ENCODE measurements around the gene DPF1. TPM values are rescaled to one million over a fixed set of nuclear protein-coding genes. Genes with fewer than 3 reads are reported as not detected.

Gene DPF1
- total RNA-seq, 1 donor from 2014 or later = not detected

GRCh38 chr19:38201731-38202130 lies 22.3 kb downstream of the DPF1 start:
- TF ChIP-seq, protein P1, sequence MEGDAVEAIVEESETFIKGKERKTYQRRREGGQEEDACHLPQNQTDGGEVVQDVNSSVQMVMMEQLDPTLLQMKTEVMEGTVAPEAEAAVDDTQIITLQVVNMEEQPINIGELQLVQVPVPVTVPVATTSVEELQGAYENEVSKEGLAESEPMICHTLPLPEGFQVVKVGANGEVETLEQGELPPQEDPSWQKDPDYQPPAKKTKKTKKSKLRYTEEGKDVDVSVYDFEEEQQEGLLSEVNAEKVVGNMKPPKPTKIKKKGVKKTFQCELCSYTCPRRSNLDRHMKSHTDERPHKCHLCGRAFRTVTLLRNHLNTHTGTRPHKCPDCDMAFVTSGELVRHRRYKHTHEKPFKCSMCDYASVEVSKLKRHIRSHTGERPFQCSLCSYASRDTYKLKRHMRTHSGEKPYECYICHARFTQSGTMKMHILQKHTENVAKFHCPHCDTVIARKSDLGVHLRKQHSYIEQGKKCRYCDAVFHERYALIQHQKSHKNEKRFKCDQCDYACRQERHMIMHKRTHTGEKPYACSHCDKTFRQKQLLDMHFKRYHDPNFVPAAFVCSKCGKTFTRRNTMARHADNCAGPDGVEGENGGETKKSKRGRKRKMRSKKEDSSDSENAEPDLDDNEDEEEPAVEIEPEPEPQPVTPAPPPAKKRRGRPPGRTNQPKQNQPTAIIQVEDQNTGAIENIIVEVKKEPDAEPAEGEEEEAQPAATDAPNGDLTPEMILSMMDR (IDR thresholded peaks at IDR 0.05) = no peak
- Histone ChIP-seq H3K36me3 (peaks cover 74% of the 10 kb centered on the region), H3K27me3 (ENCODE audit: low read depth) (no peaks in the 10 kb centered on the region), H3K27ac (no peak overlapping the region), H3K4me3 (no peak overlapping the region), H3K9me3 (no peaks in the 10 kb centered on the region), H3K4me1 (no peaks in the 10 kb centered on the region)
- no peak for DNase-seq
- intact Hi-C loops (cut with DNase I) = no loop called here
- no peak for ATAC-seq

GRCh38 chr19:38199340-38199739 lies 24.7 kb downstream of the DPF1 start:
- Histone ChIP-seq H3K27ac (no peak overlapping the region), H3K27me3 (ENCODE audit: low read depth) (no peaks in the 10 kb centered on the region), H3K9me3 (no peaks in the 10 kb centered on the region), H3K4me3 (no peak overlapping the region), H3K36me3 (peaks cover 55% of the 10 kb centered on the region), H3K4me1 (no peaks in the 10 kb centered on the region)
- DNase-seq (no peak), ATAC-seq (no peak)
- TF ChIP-seq, protein P1 (IDR thresholded peaks at IDR 0.05) = no peak
- intact Hi-C loops (cut with DNase I) = no loop called here

GRCh38 chr19:38197937-38198704 lies 25.9 kb downstream of the DPF1 start:
- H3K4me1 ChIP-seq = no peaks in the 10 kb centered on the region
- no peaks in the 10 kb centered on the region for H3K9me3 ChIP-seq
- intact Hi-C loops (cut with DNase I) = no loop called here
- no peak overlapping the region for H3K4me3 ChIP-seq
- H3K27me3 ChIP-seq (ENCODE audit: low read depth) = no peaks in the 10 kb centered on the region
- H3K36me3 ChIP-seq = peaks cover 47% of the 10 kb centered on the region
- ATAC-seq = no peak
- TF ChIP-seq, protein P1 (IDR thresholded peaks at IDR 0.05) = no peak
- H3K27ac ChIP-seq = no peak overlapping the region
- DNase-seq = no peak

- no peaks in the 10 kb centered on the region for H3K4me1 ChIP-seq
- no peaks in the 10 kb centered on the region for H3K27me3 ChIP-seq (ENCODE audit: low read depth)
- H3K4me3 ChIP-seq = no peak overlapping the region
- peaks cover 43% of the 10 kb centered on the region for H3K36me3 ChIP-seq
- TF ChIP-seq, protein P1 (IDR thresholded peaks at IDR 0.05) = no peak
- intact Hi-C loops (cut with DNase I) = no loop called here
- DNase-seq = no peak
- no peak overlapping the region for H3K27ac ChIP-seq
- no peak for ATAC-seq
- no peaks in the 10 kb centered on the region for H3K9me3 ChIP-seq
Observed at GRCh38 chr19:38196948-38197656, 26.9 kb downstream of the DPF1 start.

DNA sequence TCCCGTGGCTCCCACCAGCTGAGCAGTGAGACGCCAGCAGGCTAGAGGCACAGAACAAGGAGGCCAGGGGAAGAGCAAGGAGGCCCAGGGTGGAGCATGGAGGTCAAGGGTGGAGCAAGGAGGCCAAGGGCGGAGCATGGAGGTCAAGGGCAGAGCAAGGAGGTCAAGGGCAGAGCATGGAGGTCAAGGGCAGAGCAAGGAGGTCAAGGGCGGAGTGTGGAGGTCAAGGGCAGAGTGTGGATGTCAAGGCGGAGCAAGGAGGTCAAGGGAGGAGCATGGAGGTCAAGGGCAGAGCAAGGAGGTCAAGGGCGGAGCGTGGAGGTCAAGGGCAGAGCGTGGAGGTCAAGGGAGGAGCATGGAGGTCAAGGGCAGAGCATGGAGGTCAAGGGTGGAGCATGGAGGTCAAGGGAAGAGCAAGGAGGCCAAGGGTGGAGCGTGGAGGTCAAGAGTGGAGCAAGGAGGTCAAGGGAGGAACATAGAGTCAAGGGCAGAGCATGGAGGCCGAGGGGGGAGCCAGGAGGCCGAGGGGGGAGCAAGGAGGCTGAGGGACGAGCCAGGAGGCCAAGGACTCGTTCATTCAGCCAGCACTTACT lies 27.7 kb downstream of the DPF1 start:
- H3K9me3 ChIP-seq = no peaks in the 10 kb centered on the region
- intact Hi-C loops (cut with DNase I) = no loop called here
- no peaks in the 10 kb centered on the region for H3K27me3 ChIP-seq (ENCODE audit: low read depth)
- ATAC-seq (no peak), DNase-seq (no peak)
- TF ChIP-seq, protein P1 (IDR thresholded peaks at IDR 0.05) = no peak
- no peaks in the 10 kb centered on the region for H3K4me1 ChIP-seq
- peaks cover 42% of the 10 kb centered on the region for H3K36me3 ChIP-seq
- H3K27ac ChIP-seq = no peak overlapping the region
- no peak overlapping the region for H3K4me3 ChIP-seq
